Immature natural killer cell (primary cell): ENCODE measurements around the gene RFT1. TPM values are rescaled to one million over a fixed set of nuclear protein-coding genes. Genes with fewer than 3 reads are reported as not detected.

Experiments used
- DNase-seq, 3 donors: peaks; one replicate each; pipeline ENCODE4 v3.0.0; 2022; ENCODE audit warnings: mixed read lengths in 1 of 3
- H3K27ac Mint-ChIP-seq, 6 donors: one replicate each; pipeline ENCODE4 v1.8.0; 2020; ENCODE audit warnings: mixed read lengths in 6 of 6, mild to moderate bottlenecking in 5 of 6, inconsistent platforms in 4 of 6, moderate library complexity in 3 of 6
- H3K27me3 Mint-ChIP-seq, 3 donors: one replicate each; pipeline ENCODE4 v1.8.0; 2020 to 2021; ENCODE audit warnings: low read depth in 3 of 3, mild to moderate bottlenecking in 3 of 3, mixed read lengths in 3 of 3, moderate library complexity in 3 of 3, inconsistent platforms in 1 of 3
- H3K36me3 Mint-ChIP-seq, 3 donors: one replicate each; pipeline ENCODE4 v1.8.0; 2020; ENCODE audit warnings: mixed read lengths in 3 of 3, inconsistent platforms in 2 of 3, mild to moderate bottlenecking in 2 of 3
- H3K4me1 Mint-ChIP-seq, 2 donors: one replicate each; pipeline ENCODE4 v1.8.0; 2020; ENCODE audit warnings: inconsistent platforms in 2 of 2, mild to moderate bottlenecking in 2 of 2, mixed read lengths in 2 of 2, moderate library complexity in 1 of 2
- H3K4me3 Mint-ChIP-seq, 5 donors: one replicate each; pipeline ENCODE4 v1.8.0; 2020; ENCODE audit warnings: mild to moderate bottlenecking in 5 of 5, mixed read lengths in 5 of 5, inconsistent platforms in 3 of 5, moderate library complexity in 3 of 5
- H3K9me3 Mint-ChIP-seq, 6 donors: one replicate each; pipeline ENCODE4 v1.8.0; 2020; ENCODE audit warnings: mild to moderate bottlenecking in 6 of 6, mixed read lengths in 6 of 6, inconsistent platforms in 4 of 6, moderate library complexity in 3 of 6
- polyA plus RNA-seq, 3 donors: library from polyadenylated mRNA; unstranded; fragments of 300-500 nt; fragmentation: Illumina TruSeq; gene quantifications; one replicate each; pipeline ENCODE4 v1.2.3, GENCODE V29; 2021

Gene RFT1
- polyA plus RNA-seq, 3 donors from 2014 or later = 14.2 to 29.2 (median 21.7) TPM

GRCh38 chr3:53039376-53039752 lies 90.9 kb downstream of the RFT1 start:
- no peak for DNase-seq
- Mint-ChIP-seq H3K27ac (no peak overlapping the region), H3K4me3 (no peak overlapping the region), H3K4me1 (peaks cover 23 to 48% of the 10 kb centered on the region in 2 donors), H3K27me3 (peaks cover under 1 to 3% (median 1%) of the 10 kb centered on the region in 3 donors), H3K9me3 (no peaks in the 10 kb centered on the region), H3K36me3 (no peaks in the 10 kb centered on the region)

GRCh38 chr3:53038679-53039375 lies 91.4 kb downstream of the RFT1 start:
- Mint-ChIP-seq H3K4me3 (no peak overlapping the region), H3K27ac (no peak overlapping the region), H3K27me3 (peaks cover 0 to 2% (median 1%) of the 10 kb centered on the region in 3 donors), H3K36me3 (no peaks in the 10 kb centered on the region), H3K4me1 (peaks cover 19 to 42% of the 10 kb centered on the region in 2 donors), H3K9me3 (no peaks in the 10 kb centered on the region)
- DNase-seq = no peak

Other genes starting within 250 kb of the RFT1 start
- gene STIMATE, start 232.9 kb downstream of the RFT1 start, polyA plus RNA-seq = 10 to 100 TPM in 1 of 3 donors, 1 to 10 TPM in 2; 3.3 to 11.0 (median 8.2) TPM
- 10 to 100 TPM in 2 of 3 donors, 1 to 10 TPM in 1; 6.6 to 12.9 (median 12.3) TPM for gene SFMBT1, start 84.4 kb downstream of the RFT1 start, polyA plus RNA-seq
- 10 to 100 TPM; 14.7 to 36.8 (median 26.1) TPM for gene PRKCD, start 30.8 kb upstream of the RFT1 start, polyA plus RNA-seq
- 10 to 100 TPM; 52.6 to 75.2 (median 69.3) TPM for gene TKT, start 125.6 kb upstream of the RFT1 start, polyA plus RNA-seq
- gene DCP1A, start 217.1 kb upstream of the RFT1 start, polyA plus RNA-seq = 10 to 100 TPM; 36.9 to 80.1 (median 51.8) TPM